ENCODE data around the gene DTD1. TPM values are rescaled to one million over a fixed set of nuclear protein-coding genes. Genes with fewer than 3 reads are reported as not detected.

Gene DTD1
- total RNA-seq, 1 donor from 2014 or later = 214 TPM

DNA sequence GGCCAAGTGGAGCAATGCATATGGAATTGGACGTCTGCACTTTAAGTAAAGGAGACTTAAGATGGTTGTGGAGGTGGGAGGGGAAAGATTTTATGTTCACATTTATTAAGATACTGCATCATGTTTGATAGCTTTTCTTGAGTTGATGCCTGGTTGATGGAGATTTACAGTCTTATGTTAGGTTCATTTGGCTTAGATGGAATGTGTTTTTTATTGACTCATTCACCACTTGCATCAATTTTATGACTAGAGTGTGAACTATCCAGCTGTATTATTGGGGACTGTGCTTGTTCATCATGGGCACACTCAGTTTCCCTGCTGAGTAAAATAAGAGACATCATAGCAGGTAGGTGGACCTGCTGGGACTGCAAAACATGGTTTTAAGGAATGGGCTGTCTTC lies 134.5 kb downstream of the DTD1 start:
- Histone ChIP-seq H3K36me3 (ENCODE audit: control insufficient read depth, insufficient read depth, low read length) (no peaks in the 10 kb centered on the region), H3K27me3 (ENCODE audit: control insufficient read depth, insufficient read depth, low read length) (no peaks in the 10 kb centered on the region), H3K4me3 (ENCODE audit: low read depth, low read length) (no peak overlapping the region)
- DNase-seq (ENCODE audit: low read depth) = no peak
- TF ChIP-seq, protein P1, sequence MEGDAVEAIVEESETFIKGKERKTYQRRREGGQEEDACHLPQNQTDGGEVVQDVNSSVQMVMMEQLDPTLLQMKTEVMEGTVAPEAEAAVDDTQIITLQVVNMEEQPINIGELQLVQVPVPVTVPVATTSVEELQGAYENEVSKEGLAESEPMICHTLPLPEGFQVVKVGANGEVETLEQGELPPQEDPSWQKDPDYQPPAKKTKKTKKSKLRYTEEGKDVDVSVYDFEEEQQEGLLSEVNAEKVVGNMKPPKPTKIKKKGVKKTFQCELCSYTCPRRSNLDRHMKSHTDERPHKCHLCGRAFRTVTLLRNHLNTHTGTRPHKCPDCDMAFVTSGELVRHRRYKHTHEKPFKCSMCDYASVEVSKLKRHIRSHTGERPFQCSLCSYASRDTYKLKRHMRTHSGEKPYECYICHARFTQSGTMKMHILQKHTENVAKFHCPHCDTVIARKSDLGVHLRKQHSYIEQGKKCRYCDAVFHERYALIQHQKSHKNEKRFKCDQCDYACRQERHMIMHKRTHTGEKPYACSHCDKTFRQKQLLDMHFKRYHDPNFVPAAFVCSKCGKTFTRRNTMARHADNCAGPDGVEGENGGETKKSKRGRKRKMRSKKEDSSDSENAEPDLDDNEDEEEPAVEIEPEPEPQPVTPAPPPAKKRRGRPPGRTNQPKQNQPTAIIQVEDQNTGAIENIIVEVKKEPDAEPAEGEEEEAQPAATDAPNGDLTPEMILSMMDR (IDR thresholded peaks at IDR 0.05; ENCODE audit: insufficient read depth, low read length, poor library complexity, severe bottlenecking) = no peak

DNA sequence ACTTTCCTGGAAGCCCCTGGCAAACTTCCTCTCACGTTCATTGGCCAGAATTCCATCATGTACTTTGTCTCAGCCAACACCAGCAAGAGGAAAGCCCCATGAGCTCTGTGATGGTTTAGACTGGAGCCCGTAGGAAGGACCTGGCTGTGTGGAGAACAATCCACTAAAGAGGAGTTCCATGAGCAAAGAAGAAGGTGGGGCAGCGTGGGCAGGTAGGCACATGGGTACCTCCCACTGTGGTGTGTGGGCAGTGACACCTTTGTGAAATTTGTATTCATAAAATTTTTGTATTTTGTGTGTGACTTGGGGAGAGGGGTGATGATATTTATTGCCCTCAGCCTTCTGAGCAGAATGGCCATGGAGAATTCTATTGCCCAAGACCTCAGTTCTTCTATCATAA lies 136.2 kb downstream of the DTD1 start:
- TF ChIP-seq, protein P1 (IDR thresholded peaks at IDR 0.05; ENCODE audit: insufficient read depth, low read length, poor library complexity, severe bottlenecking) = no peak
- no peak for DNase-seq (ENCODE audit: low read depth)
- H3K36me3 ChIP-seq (ENCODE audit: control insufficient read depth, insufficient read depth, low read length) = no peaks in the 10 kb centered on the region
- H3K4me3 ChIP-seq (ENCODE audit: low read depth, low read length) = no peak overlapping the region
- no peaks in the 10 kb centered on the region for H3K27me3 ChIP-seq (ENCODE audit: control insufficient read depth, insufficient read depth, low read length)

DNA sequence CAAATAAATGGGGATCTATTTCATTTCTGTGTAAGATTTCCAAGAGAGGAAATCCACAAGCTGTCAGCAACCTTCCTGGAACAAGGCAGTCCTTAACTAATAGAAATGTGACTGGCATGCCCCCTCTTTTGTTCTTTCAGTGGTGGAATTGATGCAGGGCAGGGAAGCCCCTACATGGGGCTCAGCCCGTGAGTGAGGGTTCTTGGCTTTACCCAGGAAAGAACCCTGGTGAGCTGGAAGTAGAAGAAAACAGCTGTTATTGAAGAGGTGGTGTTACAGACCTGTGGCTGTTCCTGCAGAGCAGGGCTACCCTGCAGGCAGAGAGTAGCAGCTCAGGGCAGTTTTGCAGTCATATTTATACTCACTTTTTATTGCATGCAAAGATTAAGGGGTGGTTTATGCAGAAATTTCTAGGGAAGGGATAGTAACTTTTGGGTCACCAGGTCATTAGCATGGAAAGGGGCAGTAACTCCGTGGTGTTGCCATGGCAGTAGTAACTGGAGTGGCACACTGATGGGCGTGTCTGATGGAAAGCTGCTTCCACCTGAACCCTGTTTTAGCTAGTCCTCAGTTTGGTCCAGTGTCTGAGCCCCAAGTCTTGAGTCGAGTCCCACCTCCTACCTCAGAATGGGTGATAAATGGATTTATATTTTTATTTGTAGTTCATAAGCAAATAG lies 137.1 kb downstream of the DTD1 start:
- no peak overlapping the region for H3K4me3 ChIP-seq (ENCODE audit: low read depth, low read length)
- no peak for DNase-seq (ENCODE audit: low read depth)
- H3K27me3 ChIP-seq (ENCODE audit: control insufficient read depth, insufficient read depth, low read length) = no peaks in the 10 kb centered on the region
- TF ChIP-seq, protein P1 (IDR thresholded peaks at IDR 0.05; ENCODE audit: insufficient read depth, low read length, poor library complexity, severe bottlenecking) = no peak
- no peaks in the 10 kb centered on the region for H3K36me3 ChIP-seq (ENCODE audit: control insufficient read depth, insufficient read depth, low read length)

DNA sequence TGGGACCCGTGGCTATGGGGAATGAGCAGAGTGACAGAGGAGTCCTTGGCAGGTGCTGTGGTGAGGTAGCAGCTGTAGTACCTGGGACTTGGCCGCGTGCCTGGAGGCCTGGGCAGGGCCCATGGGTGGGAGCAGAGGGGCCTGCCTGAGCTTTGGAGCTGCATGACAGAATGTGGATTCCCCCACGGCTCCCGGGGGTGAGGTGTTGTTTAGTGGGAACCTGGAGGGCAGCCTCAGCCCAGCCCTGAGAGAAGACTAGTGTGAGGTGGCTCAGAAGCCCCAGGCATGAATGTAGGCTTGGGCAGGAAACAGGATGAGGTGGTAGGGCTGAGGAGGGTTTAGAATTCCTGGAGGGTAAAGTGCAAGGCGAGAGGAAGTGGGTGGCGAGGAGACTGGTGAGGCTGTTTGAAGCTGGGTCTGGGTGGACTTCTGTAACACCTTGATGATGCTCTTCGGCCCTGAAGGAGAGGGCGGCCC lies 139.2 kb downstream of the DTD1 start:
- no peaks in the 10 kb centered on the region for H3K36me3 ChIP-seq (ENCODE audit: control insufficient read depth, insufficient read depth, low read length)
- TF ChIP-seq, protein P1 (IDR thresholded peaks at IDR 0.05; ENCODE audit: insufficient read depth, low read length, poor library complexity, severe bottlenecking) = no peak
- no peak for DNase-seq (ENCODE audit: low read depth)
- H3K27me3 ChIP-seq (ENCODE audit: control insufficient read depth, insufficient read depth, low read length) = no peaks in the 10 kb centered on the region
- H3K4me3 ChIP-seq (ENCODE audit: low read depth, low read length) = no peak overlapping the region

DNA sequence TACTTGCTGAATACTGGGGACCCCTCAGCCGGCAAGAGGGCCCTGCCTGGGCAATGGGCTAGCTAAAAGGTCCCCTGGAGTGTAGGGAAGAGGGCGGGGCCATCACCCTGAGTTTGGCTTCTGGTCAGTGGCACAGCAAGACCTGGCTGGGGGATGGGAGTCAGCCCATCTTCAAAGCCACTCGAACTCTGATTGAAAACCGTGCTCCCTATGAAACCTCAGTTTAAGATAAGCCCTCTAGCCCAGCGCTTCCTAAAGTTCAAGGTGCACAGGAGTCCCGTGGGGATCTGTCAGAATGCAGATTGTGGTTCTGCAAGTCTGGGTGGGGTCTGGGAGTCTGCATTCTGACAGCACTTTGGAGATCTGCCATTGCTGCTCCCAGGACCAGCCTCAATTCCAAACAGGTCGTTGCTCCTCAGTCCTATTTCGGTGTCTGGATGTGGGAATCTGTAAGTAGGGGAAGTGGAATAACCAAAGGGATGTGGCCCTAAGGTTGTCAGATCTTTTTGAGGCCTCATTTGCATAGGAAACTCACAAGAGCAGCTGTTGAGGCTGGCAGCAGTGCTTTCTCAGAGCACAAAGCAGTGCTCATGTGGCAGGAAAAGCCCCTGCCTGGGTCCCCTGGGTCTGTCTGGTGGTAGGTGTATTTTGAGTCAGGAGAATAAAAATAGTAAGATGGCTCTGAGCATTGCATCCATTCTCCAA lies 140.5 kb downstream of the DTD1 start:
- DNase-seq (ENCODE audit: low read depth) = no peak
- TF ChIP-seq, protein P1 (IDR thresholded peaks at IDR 0.05; ENCODE audit: insufficient read depth, low read length, poor library complexity, severe bottlenecking) = no peak
- H3K4me3 ChIP-seq (ENCODE audit: low read depth, low read length) = no peak overlapping the region
- no peaks in the 10 kb centered on the region for H3K27me3 ChIP-seq (ENCODE audit: control insufficient read depth, insufficient read depth, low read length)
- H3K36me3 ChIP-seq (ENCODE audit: control insufficient read depth, insufficient read depth, low read length) = no peaks in the 10 kb centered on the region

Measured in kidney epithelial cell (primary cell).